GM18861 (cell line): ENCODE results near the gene HDDC3.
"Not testable (repeated sequence)": the region's sequence is repeated elsewhere in the genome, so short reads cannot be mapped to it uniquely, and the experiment has no call there.

Source experiments
- ATAC-seq: cut with Tn5 transposase; IDR thresholded peaks from one replicate; pipeline ENCODE4 v1.9.1; 2021; ENCODE audit not compliant: unreplicated experiment

The HDDC3 gene

DNA sequence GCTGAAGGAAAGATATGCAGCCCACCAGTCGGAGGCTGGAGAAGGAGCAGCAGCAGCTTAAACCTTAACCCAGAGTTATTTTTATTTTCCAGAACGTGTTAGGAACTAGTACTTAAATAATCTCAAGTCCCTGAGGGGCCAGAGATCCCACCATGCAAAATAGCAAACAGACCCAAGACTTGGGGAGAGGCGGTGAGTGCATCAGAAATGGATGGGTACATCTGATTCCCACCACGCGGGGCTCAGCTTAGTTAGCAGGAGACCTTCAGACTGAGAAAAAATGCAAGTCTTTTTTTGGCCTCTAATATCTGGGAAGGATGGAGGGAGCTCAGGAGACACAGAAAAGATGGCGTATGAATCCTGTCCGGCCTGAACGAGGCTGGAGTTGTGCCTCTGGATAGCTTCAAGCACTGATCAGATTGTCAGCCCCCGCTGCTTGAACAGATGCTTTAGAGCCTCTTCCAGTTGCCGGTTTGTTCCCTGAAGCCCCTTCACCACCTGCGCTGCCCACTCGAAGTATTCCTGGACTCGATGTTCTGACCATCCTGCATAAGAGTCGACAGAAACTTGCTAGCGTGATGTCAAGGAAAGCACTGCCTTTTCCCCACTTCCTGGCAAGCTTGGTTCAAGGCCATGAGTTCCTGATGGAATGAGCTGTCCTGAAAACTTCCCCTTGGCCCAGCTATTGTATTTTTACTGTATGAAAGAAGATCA, 1.3 kb downstream of the HDDC3 start:
- no peak for ATAC-seq

DNA sequence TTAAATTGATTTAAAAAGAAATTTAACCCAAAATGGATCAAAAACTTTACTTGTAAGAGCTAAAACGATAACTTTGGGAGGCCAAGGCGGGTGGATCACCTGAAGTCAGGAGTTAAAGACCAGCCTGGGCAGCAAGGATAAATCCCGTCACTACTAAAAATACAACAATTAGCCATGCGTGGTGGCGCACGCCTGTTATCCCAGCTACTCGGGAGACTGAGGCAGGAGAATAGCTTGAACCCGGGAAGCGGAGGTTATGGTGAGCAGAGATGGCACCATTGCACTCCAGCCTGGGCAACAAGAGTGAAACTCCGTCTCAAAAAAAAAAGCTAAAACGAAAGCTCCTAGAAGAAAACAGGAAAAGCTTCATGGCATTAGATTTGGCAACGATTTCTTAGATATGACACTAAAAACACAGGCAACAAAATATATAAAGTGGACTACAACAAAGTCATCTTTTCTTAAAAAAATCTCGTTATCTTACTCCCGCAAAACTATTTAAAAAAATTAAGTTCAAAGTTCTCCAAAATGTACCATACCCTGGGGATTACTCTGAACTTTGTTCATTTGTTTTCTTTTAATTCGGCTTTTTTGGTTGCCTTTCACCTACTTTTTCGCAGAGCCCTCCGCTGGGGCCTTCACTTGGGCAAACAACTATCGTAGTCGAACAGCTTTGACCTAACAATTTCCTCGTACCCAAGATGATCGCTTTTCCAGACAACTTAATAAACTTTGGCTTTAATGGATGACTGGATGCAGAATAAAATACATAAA, 2.9 kb downstream of the HDDC3 start:
- ATAC-seq = no peak

DNA sequence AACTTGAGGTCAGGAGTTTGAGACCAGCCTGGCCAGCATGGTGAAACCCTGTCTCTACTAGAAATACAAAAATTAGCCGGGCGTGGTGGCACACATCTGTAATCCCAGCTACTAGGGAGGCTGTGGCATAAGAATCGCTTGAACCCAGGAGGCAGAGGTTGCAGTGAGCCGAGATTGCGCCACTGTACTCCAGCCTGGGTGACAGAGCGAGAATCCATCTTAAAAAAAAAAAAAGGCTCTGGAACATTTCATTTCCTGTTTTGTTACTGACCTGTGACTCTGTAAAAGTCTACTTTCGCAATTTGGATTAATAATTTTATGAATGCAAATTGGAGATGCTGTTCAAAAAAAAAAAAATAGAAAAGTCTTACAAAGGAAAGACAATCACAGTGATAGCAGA, 4.2 kb downstream of the HDDC3 start:
- not testable (repeated sequence) for ATAC-seq

DNA sequence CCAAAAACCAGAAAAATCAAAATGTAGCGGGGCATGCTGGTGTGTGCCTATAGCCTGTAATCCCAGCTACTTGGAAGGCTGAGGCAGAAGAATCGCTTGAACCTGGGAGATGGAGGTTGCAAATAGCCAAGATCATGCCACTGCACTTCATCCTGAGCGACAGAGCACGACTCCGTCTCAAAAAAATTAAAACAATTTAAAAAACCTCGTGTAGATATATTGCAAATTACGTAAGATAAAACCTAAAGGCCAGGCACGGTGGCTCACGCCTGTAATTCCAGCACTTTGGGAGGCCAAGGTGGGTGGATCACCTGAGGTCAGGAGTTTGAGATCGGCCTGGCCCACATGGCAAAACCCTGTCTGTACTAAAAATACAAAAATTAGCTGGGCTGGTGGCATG, 5.6 kb downstream of the HDDC3 start:
- ATAC-seq = not testable (repeated sequence)

DNA sequence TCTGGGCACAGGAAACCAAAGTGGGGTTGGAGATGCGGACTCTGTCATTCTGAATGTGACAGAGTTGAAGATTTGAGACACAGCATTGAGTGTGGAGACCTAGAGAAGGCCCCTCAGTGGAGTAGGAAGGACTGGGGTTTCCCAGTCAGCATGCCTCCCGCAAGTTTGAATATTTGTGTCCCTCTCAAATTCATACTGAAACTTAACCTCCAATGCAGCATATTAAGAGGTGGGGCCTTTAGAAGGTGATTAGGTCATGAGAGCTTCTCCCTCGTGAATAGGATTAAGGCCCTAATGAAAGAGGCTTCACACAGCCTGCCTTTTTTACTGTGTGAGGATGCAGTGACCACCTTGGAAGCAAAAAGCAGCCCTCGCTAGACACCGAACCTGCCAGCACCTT, 8.0 kb downstream of the HDDC3 start:
- ATAC-seq = peak; percentile 56

DNA sequence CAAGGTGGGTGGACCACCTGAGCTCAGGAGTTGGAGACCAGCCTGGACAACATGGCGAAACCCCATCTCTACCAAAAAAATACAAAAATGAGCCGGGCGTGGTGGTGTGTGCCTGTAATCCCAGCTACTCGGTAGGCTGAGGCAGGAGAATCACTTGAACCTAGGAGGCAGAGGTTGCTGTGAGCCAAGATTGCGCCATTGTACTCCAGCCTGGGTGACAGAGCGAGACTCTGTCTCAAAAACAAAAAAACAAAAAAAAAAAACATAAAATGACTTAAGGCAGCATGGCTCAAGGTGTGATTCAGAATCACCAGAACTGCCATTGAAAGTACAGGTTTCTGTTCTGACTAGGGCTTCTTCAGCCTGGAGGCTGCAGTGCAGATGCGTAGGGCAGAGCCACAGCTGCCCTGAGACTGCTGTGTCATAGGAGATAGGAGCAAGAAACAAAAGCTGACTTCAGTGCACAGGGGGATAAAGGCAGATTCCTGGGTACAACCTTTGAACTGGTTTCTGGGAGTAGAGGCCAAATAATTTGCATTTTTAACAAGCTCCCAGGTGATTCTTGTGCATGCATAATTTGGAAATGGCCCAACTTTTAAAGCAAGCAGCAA, 9.5 kb downstream of the HDDC3 start:
- ATAC-seq = peak; percentile 67

DNA sequence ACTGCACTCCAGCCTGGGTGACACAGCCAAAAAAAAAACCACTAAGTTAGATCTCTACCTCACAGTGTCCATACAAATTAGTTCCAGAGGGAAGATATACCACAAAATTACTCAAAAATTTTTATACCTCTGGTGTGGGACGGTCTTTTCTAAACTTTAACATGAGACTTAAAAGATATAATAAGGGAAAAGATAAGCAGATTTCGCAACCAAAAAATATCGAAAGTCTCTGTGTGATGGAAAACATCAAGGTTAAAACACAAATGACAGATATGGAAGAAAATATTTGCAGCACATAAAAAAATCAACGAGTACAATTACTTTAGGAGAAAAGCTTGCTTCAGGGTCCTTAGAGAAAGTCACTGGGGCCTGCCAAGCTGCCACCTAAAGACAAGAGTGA, 10.5 kb downstream of the HDDC3 start:
- ATAC-seq = no peak

DNA sequence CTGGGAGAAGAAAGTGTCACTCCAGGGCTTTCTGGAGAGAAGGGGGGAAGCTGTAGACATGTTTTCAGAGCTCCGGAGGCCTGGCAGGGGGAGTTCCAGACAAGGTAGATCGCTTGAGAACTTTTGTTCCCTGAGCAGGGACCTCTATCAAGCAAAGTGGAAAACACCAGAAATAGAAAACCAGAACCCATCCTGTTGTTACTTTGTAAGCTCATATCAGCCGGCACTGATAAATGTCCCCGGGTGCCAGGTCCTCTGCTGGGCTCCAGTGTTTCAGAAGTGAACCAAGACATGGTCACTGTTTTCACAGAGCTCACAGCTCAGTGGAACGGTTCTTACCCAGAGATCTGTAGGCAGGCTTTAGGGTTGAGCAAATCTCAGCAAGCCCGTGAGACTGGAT, 13.5 kb downstream of the HDDC3 start:
- no peak for ATAC-seq

DNA sequence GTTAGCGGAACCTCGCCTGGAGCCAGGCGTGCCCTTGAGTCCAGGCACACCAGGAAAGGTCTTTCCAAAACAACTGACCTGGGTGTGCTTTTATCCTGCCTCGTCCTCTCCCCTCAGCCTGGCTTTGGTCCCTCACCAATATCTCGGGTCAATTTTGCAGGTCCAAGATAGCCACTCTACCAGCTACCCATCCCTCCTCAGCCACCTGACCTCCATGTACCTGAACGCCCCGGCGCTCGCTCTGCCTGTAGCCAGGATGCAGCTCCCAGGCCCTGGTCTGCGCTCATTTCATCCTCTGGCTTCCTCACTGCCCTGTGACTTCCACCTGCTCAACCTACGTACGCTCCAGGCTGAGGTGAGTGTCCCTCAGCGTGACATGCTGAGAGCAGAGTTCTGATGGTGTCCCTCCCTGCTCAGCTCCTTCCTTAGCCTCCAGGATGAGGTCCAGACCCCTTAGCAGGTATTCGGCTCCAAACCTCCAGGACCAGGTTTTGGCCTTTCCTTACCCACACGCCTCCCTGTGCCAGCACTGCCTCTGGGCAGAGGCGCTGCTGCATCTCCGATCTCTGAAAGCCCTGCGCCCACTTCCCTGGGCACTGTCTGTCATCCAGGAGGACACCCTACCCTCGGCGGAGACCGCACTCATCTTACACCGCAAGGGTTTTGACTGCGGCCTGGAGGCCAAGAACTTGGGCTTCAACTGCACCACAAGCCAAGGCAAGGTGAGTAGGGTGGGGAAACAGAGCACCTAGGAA, 14.1 kb downstream of the HDDC3 start:
- no peak for ATAC-seq

DNA sequence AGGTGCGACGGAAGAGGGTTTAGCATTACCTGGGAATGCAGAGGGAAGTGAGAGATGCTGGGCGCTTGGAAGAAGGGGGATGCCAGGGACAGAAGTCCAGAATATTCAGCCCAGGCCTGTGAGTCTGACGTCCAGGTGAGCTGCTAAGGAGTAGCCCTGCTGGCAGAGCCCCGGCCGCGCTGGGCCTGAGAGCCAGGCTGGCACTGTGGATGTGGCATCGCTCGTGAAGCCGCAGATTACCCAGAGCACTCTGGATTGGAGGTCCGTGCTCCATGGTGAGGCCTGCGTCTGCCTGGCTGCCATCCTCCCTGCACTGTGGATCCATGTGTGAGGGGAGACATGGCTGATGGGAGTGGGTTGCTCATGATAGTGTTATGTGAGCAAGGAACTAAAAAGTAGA, 14.8 kb downstream of the HDDC3 start:
- ATAC-seq = no peak

DNA sequence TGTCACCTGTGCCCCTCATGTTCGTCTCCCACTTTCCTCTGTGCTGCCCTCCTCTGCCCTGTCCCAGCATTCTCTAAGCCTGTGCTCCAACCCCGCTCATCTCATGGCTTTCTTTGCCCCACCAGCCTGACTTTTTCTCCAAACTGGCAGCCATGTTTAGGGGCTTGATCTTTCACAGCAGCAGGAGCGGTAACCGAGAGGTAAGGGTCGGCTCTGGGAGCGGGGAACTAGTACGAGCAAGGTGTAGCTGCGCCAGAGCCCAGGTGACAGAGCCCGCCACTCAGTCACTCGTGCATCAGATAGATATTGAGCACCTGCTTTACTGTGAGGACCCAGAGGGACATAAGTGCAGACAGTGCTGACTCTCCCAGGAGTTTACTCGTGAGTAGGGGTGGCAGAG, 15.9 kb downstream of the HDDC3 start:
- ATAC-seq = no peak

DNA sequence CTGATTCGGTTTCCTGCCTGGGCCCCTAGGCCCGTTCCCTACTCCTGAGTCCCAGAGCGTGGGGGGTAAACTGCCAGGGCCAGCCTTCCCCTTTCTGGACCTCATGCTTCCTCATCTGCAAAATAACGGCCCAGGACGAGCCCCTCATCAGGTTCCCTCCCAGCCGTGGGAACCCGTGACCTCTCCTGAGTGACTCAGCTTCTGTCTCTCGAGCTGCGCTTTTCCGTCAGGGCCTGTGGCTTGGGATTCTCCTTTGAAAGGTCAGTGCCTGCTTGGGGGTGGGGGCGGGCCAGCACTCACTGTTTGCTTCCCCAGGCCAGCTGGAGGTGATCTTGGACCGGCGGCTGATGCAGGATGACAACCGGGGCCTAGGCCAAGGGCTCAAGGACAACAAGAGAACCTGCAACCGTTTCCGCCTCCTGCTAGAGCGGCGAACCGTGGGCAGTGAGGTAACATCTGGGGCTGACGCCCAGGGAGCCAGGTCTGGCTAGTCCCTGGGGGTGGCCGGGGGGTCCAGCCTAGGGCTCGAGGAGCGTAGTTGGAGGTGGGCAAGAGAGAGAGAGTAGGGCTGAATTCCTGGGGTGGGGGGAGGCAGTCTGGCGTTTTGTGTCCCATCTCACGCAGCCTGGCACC, 16.4 kb downstream of the HDDC3 start:
- no peak for ATAC-seq

DNA sequence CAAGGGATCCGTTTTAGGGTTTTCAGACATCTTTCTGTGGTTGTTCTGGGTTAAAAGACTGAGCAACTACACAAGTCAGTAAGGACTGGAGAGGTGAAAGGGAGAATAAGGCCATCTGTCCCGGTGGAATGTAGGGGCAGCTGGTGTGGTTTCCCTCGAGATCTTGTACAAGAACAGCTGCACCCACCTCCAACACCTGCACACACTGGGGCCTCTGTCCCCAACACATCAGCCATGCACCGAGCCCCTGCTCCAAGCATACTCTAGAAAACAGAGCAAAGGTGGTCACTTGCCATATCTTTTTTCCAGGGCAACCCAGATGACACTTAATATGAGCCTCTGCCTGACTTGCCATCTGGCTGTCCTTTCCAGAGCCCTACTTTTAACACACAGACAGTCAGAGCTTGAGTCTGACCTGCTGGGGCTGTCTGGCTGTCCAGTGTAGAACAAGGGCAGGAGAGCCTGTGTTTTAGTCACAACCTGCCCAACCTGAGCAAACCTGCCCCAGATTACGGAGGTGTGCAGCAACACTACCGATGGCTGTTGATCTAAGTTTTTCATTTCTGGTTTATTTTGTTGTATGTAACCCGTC, 17.0 kb downstream of the HDDC3 start:
- ATAC-seq = no peak

DNA sequence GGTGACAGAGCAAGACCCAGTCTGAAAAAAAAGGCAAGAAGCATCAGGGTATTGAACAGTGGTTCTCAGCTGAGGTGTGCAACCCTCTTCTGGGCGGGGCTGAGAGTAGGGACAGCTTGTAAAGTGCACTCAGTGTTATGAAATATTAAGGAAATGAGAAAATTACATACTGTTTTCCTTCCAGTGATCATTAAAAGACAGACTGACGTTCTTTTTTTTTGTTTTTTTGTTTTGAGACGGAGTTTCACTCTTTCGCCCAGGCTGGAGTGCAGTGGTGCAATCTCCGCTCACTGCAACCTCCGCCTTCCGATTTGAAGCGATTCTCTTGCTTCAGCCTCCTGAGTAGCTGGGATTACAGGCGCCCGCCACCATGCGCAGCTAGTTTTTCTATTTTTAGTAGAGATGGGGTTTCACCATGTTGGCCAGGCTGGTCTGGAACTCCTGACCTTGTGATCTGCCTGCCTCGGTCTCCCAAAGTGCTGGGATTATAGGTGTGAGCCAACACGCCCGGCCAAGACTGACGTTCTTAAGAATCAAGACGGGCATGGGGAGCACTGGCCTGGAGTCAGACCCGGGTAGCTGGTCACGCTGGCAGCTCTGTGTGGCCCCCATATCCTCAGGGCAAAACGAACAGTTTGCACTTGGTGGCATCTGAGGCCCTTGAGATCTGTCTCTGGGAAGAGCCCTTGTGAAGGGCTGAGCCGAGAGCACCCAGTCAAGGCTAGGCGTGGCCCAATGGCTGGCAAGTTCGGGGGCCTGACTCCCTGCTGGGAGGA, 17.9 kb downstream of the HDDC3 start:
- no peak for ATAC-seq

DNA sequence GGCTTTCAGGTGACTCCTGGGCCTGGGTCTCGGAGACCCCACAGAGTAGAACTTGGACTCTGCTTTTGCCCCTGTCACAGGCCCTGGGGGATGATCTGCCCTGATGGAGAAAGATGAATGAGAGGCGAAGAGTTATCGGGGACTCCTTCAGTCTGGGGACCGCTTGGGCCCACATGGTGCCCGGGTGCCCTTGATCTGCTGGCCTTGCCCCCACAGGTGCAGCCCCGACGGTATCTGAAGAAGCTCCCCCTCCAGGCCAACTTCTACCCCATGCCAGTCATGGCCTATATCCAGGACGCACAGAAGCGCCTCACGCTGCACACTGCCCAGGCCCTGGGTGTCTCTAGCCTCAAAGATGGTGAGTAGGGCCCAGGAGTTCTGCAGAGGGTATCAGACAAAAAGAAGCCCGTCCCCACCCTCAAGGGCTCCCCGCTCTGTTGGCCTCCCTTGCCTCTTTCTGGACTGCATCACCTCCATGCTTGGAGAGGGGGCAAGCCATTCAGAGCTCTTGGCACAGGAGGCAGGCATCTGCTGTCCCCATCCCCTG, 18.9 kb downstream of the HDDC3 start:
- ATAC-seq = no peak

DNA sequence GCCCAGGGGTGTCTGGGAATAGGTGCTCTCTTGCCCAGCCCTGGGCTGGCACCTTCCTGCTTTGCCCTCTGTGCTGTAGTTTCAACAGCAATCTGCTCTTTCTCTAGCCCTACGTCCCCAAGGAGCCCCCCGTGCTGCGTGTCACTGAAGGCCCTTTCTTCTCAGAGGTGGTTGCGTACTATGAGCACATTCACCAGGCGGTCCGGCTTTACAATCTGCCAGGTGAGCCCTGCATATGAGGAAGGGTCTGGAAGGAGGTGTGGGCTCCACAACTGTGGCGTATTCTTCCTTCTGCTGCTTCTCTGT, 19.6 kb downstream of the HDDC3 start:
- no peak for ATAC-seq

DNA sequence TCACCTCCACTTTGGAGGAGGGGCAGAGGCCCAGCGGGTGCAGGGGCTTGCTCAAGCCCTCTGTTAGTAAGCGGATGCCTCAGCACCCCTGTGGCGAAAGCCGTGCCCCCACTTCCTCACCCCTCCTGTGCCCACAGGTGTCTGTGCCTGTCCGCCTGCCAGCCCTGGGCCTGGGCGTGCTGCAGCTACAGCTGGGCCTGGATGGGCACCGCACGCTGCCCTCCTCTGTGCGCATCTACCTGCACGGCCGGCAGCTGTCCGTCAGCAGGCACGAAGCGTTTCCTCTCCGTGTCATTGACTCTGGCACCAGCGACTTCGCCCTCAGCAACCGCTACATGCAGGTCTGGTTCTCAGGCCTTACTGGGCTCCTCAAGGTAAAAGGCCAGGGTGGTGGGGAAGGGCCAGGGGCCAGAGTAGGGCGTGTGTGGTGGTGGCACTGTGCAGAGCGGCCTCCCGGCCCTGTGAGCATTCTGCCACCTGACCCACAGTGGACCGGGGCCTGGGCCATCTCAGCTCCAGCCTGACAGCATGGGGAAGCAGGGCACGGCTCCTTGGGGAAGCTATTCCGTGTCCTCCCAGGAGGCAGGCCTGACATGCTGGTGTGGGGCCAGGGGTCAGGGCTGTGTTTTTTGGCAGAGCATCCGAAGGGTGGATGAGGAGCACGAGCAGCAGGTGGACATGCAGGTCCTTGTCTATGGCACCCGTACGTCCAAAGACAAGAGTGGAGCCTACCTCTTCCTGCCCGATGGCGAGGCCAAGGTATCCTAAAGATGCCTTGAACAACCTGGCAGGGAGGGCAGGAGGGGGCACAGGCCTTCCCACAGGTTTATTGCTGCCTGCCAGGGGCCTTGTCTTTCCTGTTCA, 20.2 kb downstream of the HDDC3 start:
- no peak for ATAC-seq

DNA sequence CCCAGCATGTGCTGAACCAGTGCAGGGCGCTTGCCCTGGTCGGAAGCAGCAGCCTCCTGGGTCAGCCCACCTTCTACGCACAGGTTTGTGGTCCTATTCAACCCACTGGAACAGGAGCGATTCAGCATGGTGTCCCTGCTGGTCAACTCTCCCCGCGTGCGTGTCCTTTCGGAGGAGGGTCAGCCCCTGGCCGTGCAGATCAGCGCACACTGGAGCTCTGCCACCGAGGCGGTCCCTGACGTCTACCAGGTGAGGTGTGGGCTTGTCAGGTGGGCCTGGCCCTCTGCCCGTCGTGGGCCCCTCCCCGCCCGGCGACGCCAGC, 21.1 kb downstream of the HDDC3 start:
- no peak for ATAC-seq
